GM21367 (cell line): ENCODE measurements around the gene TRUB1.
"Not testable (repeated sequence)": the region's sequence is repeated elsewhere in the genome, so short reads cannot be mapped to it uniquely, and the experiment has no call there.

ENCODE experiments used
- ATAC-seq: cut with Tn5 transposase; IDR thresholded peaks from one replicate; pipeline ENCODE4 v1.9.1; 2021; ENCODE audit not compliant: unreplicated experiment

TRUB1 gene

GRCh38 chr10:114937962-114938855 is at the start of gene TRUB1:
TSS of gene TRUB1 (plus strand) at chr10:114938195. CDS start at chr10:114938254, 59 bp downstream.
- peak; percentile 100 for ATAC-seq

GRCh38 chr10:114893251-114893650 is 44.7 kb upstream of the TRUB1 start:
- ATAC-seq: no peak

GRCh38 chr10:114894911-114895310 is 43.1 kb upstream of the TRUB1 start:
- ATAC-seq: no peak

GRCh38 chr10:114897011-114897410 is 41.0 kb upstream of the TRUB1 start:
- ATAC-seq: not testable (repeated sequence)

- no peak for ATAC-seq
These were observed 40.4 kb upstream of the TRUB1 start for GRCh38 chr10:114897593-114897992.

- ATAC-seq: no peak
These were observed 38.0 kb upstream of the TRUB1 start for GRCh38 chr10:114899982-114900381.

GRCh38 chr10:114900658-114901057 is 37.3 kb upstream of the TRUB1 start:
- ATAC-seq: no peak

GRCh38 chr10:114902151-114902550 is 35.8 kb upstream of the TRUB1 start:
- no peak for ATAC-seq

- no peak for ATAC-seq
These were observed 32.5 kb upstream of the TRUB1 start for GRCh38 chr10:114905450-114905849.

GRCh38 chr10:114906981-114907380 is 31.0 kb upstream of the TRUB1 start:
- no peak for ATAC-seq

- ATAC-seq: no peak
These were observed 29.1 kb upstream of the TRUB1 start for GRCh38 chr10:114908896-114909295.

- ATAC-seq: peak; percentile 47
These were observed 26.8 kb upstream of the TRUB1 start for GRCh38 chr10:114911052-114911711.

GRCh38 chr10:114911801-114912469 is 26.1 kb upstream of the TRUB1 start:
- no peak for ATAC-seq

GRCh38 chr10:114912470-114912859 is 25.5 kb upstream of the TRUB1 start:
- ATAC-seq: no peak

GRCh38 chr10:114914560-114914959 is 23.4 kb upstream of the TRUB1 start:
- peak; percentile 33 for ATAC-seq

GRCh38 chr10:114915294-114915693 is 22.7 kb upstream of the TRUB1 start:
- no peak for ATAC-seq

GRCh38 chr10:114916653-114917052 is 21.3 kb upstream of the TRUB1 start:
- no peak for ATAC-seq

- ATAC-seq: no peak
These were observed 20.5 kb upstream of the TRUB1 start for GRCh38 chr10:114917459-114917858.

- ATAC-seq: no peak
These were observed 19.9 kb upstream of the TRUB1 start for GRCh38 chr10:114917927-114918672.

GRCh38 chr10:114920459-114920858 is 17.5 kb upstream of the TRUB1 start:
- ATAC-seq: no peak

GRCh38 chr10:114922003-114922402 is 16.0 kb upstream of the TRUB1 start:
- ATAC-seq: no peak
